Lower lobe of right lung (tissue), 2 donors: Measurements from ENCODE around the gene SPATA4. TPM values are rescaled to one million over a fixed set of nuclear protein-coding genes. Genes with fewer than 3 reads are reported as not detected.

Experiments
- ATAC-seq, 2 donors: fragments of 200-7000 bp; cut with Tn5 transposase; one replicate each; pipeline ENCODE4 v1.9.1; 2020 to 2022; ENCODE audit warnings: mild to moderate bottlenecking in 2 of 2, moderate library complexity in 2 of 2
- DNase-seq: peaks from one replicate; pipeline ENCODE4 v3.0.0-alpha.2; 2020
- H3K27ac ChIP-seq: fragments of 200-600 bp; one replicate; pipeline ENCODE4 v1.8.0; 2022
- H3K27me3 ChIP-seq: fragments of 200-600 bp; one replicate; pipeline ENCODE4 v1.8.0; 2022; ENCODE audit warnings: low read depth
- H3K36me3 ChIP-seq: fragments of 200-600 bp; one replicate; pipeline ENCODE4 v1.8.0; 2022; ENCODE audit warnings: mild to moderate bottlenecking
- H3K4me1 ChIP-seq: fragments of 200-600 bp; one replicate; pipeline ENCODE4 v1.8.0; 2022
- H3K4me3 ChIP-seq: fragments of 200-600 bp; one replicate; pipeline ENCODE4 v1.8.0; 2022; ENCODE audit warnings: mild to moderate bottlenecking
- H3K9me3 ChIP-seq: fragments of 200-600 bp; one replicate; pipeline ENCODE4 v1.8.0; 2022
- CTCF ChIP-seq: fragments of 200-600 bp; IDR thresholded peaks from one replicate; pipeline ENCODE4 v1.8.0; 2022; ENCODE audit warnings: antibody characterized with exemption, mild to moderate bottlenecking
- intact Hi-C: fragments of 100-400 bp; cut with DNase I; formaldehyde crosslinking; loops from one replicate; pipeline ENCODE4 v1.11.0; 2022
- long read RNA-seq: library from polyadenylated mRNA; unstranded; transcript quantifications from one replicate; pipeline ENCODE4 v2.0.0, GENCODE V29; 2021
- total RNA-seq: library from RNA; stranded (reverse); fragmentation: NEBNext Ultra II Directional; extraction: Animal tissue kit (Norgen Biotek cat#: 25700); gene quantifications from one replicate; pipeline ENCODE4 v1.2.1, GENCODE V29; 2021
- donor health status: DM: no; HTN: yes; CAD: no; lungs with severe emphysema.

Gene SPATA4
- total RNA-seq, result 1.2 TPM
- long read RNA-seq, partial matches to known transcripts, result 0 of 1 reads
- long read RNA-seq, other reads (novel, unspliced or antisense), result 0 of 1 reads

DNA sequence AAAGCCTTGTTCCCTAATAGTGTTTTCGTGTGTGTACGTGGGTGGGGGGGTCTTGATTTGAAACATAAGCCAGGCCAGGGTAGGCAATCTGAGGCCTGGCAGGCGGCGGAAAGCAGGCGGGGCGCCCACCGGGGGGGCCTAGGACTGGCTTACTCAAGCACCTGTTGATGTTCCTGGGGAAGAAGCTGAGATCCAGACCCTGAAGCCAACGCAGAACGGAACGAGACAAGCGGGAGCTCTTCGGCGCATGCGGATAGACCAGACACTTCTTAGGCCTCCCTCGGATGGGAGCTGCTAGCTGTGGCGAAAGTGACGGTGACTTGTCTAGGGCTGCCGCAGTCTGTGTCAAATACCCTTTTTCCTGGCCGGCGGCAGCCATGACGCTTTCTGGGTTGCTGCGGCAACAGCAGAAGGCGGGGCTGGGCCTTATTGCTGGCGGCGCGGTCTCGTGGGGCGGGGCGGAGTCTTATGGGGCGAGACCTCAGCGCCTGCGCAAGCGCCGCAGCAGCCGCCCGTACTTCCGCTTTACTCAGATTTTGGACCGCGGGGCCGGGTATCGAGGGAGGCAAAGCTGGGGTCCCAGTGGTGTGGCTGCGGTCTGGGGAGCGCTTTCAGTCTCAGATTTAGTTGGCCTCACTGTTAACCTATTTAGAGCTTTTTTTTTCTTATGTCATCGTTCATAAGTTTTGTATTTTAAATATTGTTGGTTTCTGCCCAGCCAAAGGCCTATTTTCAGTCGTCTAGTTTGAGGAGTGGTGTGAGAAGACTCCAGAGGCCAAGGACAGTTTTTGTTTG lies at the start of gene SPATA4:
TSS of gene SPATA4 (minus strand) at position 402 of the 795 bp plus-strand sequence. CDS start at position 379, 23 bp downstream.
- ATAC-seq (peak; percentile 99 to 100), DNase-seq (peak; percentile 97)
- no peaks in the 10 kb centered on the region for H3K36me3 ChIP-seq
- H3K4me1 ChIP-seq, result peaks cover 12% of the 10 kb centered on the region
- H3K9me3 ChIP-seq, result no peaks in the 10 kb centered on the region
- TF ChIP-seq CTCF, result no peak
- intact Hi-C loops, result no loop called here
- H3K27ac ChIP-seq, result peak within 1 kb of the TSS; percentile 71
- no peaks in the 10 kb centered on the region for H3K27me3 ChIP-seq
- peak within 1 kb of the TSS; percentile 72 for H3K4me3 ChIP-seq

GRCh38 chr4:176242764-176243347 lies 47.5 kb upstream of the SPATA4 start:
- no peaks in the 10 kb centered on the region for H3K36me3 ChIP-seq
- H3K27ac ChIP-seq, result no peak overlapping the region
- DNase-seq (no peak), ATAC-seq (no peak)
- intact Hi-C loops, result no loop called here
- no peak for TF ChIP-seq CTCF
- H3K27me3 ChIP-seq, result no peaks in the 10 kb centered on the region
- H3K4me3 ChIP-seq, result no peak overlapping the region
- H3K9me3 ChIP-seq, result no peaks in the 10 kb centered on the region
- no peaks in the 10 kb centered on the region for H3K4me1 ChIP-seq

GRCh38 chr4:176241703-176242102 lies 46.3 kb upstream of the SPATA4 start:
- no peaks in the 10 kb centered on the region for H3K9me3 ChIP-seq
- no peak overlapping the region for H3K4me3 ChIP-seq
- intact Hi-C loops, result no loop called here
- H3K27ac ChIP-seq, result no peak overlapping the region
- ATAC-seq, result no peak
- no peak for TF ChIP-seq CTCF
- no peaks in the 10 kb centered on the region for H3K4me1 ChIP-seq
- H3K27me3 ChIP-seq, result no peaks in the 10 kb centered on the region
- DNase-seq, result no peak
- no peaks in the 10 kb centered on the region for H3K36me3 ChIP-seq

DNA sequence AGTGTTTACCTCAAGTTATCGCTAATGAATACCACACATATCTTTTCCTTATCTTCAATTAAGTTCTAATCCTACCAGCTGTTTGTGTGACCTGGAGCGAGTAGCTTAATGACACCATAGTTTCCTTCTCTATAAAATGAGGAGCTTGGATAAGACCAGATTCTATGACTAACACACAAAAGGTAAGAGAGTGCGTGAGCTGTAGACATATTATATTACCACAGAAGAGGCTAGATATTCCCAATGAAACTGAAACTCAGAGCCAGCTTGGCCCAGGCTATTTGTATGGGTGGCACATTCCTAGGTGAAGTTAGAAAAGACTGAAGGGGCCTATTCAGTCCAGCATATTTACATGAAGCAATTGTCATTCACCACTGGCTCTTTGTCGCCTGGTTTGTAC lies 43.4 kb upstream of the SPATA4 start:
- no peak for TF ChIP-seq CTCF
- H3K9me3 ChIP-seq, result no peaks in the 10 kb centered on the region
- H3K27me3 ChIP-seq, result no peaks in the 10 kb centered on the region
- no peak for DNase-seq
- H3K36me3 ChIP-seq, result no peaks in the 10 kb centered on the region
- intact Hi-C loops, result no loop called here
- H3K4me1 ChIP-seq, result no peaks in the 10 kb centered on the region
- no peak overlapping the region for H3K4me3 ChIP-seq
- ATAC-seq, result no peak
- H3K27ac ChIP-seq, result no peak overlapping the region

- intact Hi-C loops, result no loop called here
- no peaks in the 10 kb centered on the region for H3K27me3 ChIP-seq
- H3K4me3 ChIP-seq, result no peak overlapping the region
- H3K4me1 ChIP-seq, result no peaks in the 10 kb centered on the region
- no peak for DNase-seq
- no peak overlapping the region for H3K27ac ChIP-seq
- no peaks in the 10 kb centered on the region for H3K36me3 ChIP-seq
- H3K9me3 ChIP-seq, result no peaks in the 10 kb centered on the region
- no peak for TF ChIP-seq CTCF
- ATAC-seq, result no peak
Observed at GRCh38 chr4:176238157-176238610, 42.8 kb upstream of the SPATA4 start.
